Fibroblast of lung (primary cell): ENCODE results near the gene ATOH8.

Experiments
- EZH2 ChIP-seq: IDR thresholded peaks from 2 replicates; pipeline ENCODE4 v1.5.1; 2012; ENCODE audit warnings: low read length, control low read depth, mild to moderate bottlenecking; ENCODE audit errors: missing control alignments
- TF ChIP-seq, protein P1 (sequence below), 2 donors: IDR thresholded peaks in 1 of 2; conservative IDR thresholded peaks in 1 of 2; 1 replicate in 1 of 2; 2 replicates in 1 of 2; pipeline ENCODE4 v1.5.1; 2011 to 2012; ENCODE audit warnings: low read length in 2 of 2, control low read depth in 1 of 2, inconsistent platforms in 1 of 2, low read depth in 1 of 2, mild to moderate bottlenecking in 1 of 2

DNA sequence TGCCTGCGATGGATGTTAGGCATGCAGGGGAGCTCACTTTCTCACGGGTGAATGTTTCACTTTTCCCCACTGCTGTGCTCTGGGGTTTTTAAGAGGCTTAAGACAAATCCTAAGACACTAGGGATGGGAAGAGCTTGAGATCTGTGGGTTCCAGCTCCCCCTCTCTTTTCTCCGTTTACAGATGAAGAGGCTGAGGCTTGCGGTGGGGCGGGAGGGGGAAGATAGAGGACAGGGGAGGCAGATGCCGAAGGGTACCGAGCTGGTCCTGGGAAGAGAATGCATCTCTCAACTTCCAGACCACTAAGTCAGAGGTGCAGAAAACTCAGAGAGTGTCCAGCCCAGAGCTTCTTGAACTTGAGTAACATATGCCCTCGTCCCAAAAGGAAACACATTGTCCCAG, 8.2 kb upstream of the ATOH8 start:
- TF ChIP-seq, protein P1, sequence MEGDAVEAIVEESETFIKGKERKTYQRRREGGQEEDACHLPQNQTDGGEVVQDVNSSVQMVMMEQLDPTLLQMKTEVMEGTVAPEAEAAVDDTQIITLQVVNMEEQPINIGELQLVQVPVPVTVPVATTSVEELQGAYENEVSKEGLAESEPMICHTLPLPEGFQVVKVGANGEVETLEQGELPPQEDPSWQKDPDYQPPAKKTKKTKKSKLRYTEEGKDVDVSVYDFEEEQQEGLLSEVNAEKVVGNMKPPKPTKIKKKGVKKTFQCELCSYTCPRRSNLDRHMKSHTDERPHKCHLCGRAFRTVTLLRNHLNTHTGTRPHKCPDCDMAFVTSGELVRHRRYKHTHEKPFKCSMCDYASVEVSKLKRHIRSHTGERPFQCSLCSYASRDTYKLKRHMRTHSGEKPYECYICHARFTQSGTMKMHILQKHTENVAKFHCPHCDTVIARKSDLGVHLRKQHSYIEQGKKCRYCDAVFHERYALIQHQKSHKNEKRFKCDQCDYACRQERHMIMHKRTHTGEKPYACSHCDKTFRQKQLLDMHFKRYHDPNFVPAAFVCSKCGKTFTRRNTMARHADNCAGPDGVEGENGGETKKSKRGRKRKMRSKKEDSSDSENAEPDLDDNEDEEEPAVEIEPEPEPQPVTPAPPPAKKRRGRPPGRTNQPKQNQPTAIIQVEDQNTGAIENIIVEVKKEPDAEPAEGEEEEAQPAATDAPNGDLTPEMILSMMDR (conservative IDR thresholded peaks at IDR 0.05 in 1 of 2, IDR thresholded peaks at IDR 0.05 in 1 of 2; ENCODE audit: low read depth in 1 of 2, low read length in 2 of 2): no peak
- TF ChIP-seq EZH2: no peak
